Fibroblast of lung (primary cell): ENCODE data around the gene PLPPR4. TPM values are rescaled to one million over a fixed set of nuclear protein-coding genes. Genes with fewer than 3 reads are reported as not detected.
"Not testable (repeated sequence)": the region's sequence is repeated elsewhere in the genome, so short reads cannot be mapped to it uniquely, and the experiment has no call there.

Experiments used
- DNase-seq, 2 donors: peaks; one replicate each; pipeline versions ENCODE4 v3.0.0 to v3.0.0-alpha.2; 2010; ENCODE audit warnings: low read depth in 2 of 2
- H2AFZ ChIP-seq: 2 replicates; pipeline ENCODE4 v1.5.1; 2012; ENCODE audit warnings: low read length, control low read depth, inconsistent platforms
- H3K27ac ChIP-seq: 2 replicates; pipeline ENCODE4 v1.5.1; 2011; ENCODE audit warnings: low read length, control low read depth; ENCODE audit not compliant: insufficient read depth
- H3K27me3 ChIP-seq: 2 replicates; pipeline ENCODE4 v1.5.1; 2011; ENCODE audit warnings: mild to moderate bottlenecking, low read length; ENCODE audit not compliant: control insufficient read depth, insufficient read depth
- H3K36me3 ChIP-seq: 2 replicates; pipeline ENCODE4 v1.5.1; 2011; ENCODE audit warnings: low read length; ENCODE audit not compliant: control insufficient read depth, insufficient read depth
- H3K4me1 ChIP-seq: 2 replicates; pipeline ENCODE4 v1.5.1; 2011; ENCODE audit warnings: low read length; ENCODE audit not compliant: control insufficient read depth, insufficient read depth; ENCODE audit errors: extremely low read depth
- H3K4me2 ChIP-seq: 2 replicates; pipeline ENCODE4 v1.5.1; 2011; ENCODE audit warnings: low read length, control low read depth; ENCODE audit not compliant: insufficient read depth; ENCODE audit errors: extremely low read depth
- H3K4me3 ChIP-seq, 4 experiments: fragments of 200-600 bp in 1 of 4; sonication (generic) in 1 of 4; replicated peaks in 1 of 4; 2 replicates each; pipeline ENCODE4 v1.5.1; 2011 to 2016; ENCODE audit warnings: low read length in 4 of 4, low read depth in 3 of 4, mild to moderate bottlenecking in 3 of 4, control low read depth in 2 of 4, inconsistent platforms in 1 of 4, mixed read lengths in 1 of 4; ENCODE audit not compliant: insufficient read depth in 1 of 4; ENCODE audit errors: control extremely low read depth in 1 of 4
- H3K79me2 ChIP-seq: 2 replicates; pipeline ENCODE4 v1.5.1; 2012; ENCODE audit warnings: mild to moderate bottlenecking, low read length, inconsistent platforms; ENCODE audit not compliant: control insufficient read depth, insufficient read depth
- H3K9ac ChIP-seq: 2 replicates; pipeline ENCODE4 v1.5.1; 2011; ENCODE audit warnings: mild to moderate bottlenecking, low read length, control low read depth; ENCODE audit not compliant: insufficient read depth
- H3K9me3 ChIP-seq: 2 replicates; pipeline ENCODE4 v1.5.1; 2012; ENCODE audit warnings: low read depth, low read length; ENCODE audit not compliant: control insufficient read depth, insufficient read depth
- H4K20me1 ChIP-seq: 2 replicates; pipeline ENCODE4 v1.5.1; 2011; ENCODE audit warnings: low read length; ENCODE audit not compliant: control insufficient read depth, insufficient read depth; ENCODE audit errors: extremely low read depth
- EZH2 ChIP-seq: IDR thresholded peaks from 2 replicates; pipeline ENCODE4 v1.5.1; 2012; ENCODE audit warnings: low read length, control low read depth, mild to moderate bottlenecking; ENCODE audit errors: missing control alignments
- polyA plus RNA-seq, 2 donors: library from polyadenylated mRNA; depleted of rRNA in 1 of 2; stranded (reverse) in 1 of 2; unstranded in 1 of 2; fragments of >200 nt; gene quantifications; 2 replicates each; pipeline ENCODE4 v1.2.1, GENCODE V29; 2011 to 2012; ENCODE audit warnings: missing spikeins in 1 of 2
- total RNA-seq: library from RNA; depleted of rRNA; stranded (reverse); fragments of >200 nt; gene quantifications from 2 replicates; pipeline ENCODE4 v1.2.1, GENCODE V29; 2014
- TF ChIP-seq, protein P1 (sequence below), 2 donors: IDR thresholded peaks in 1 of 2; conservative IDR thresholded peaks in 1 of 2; 1 replicate in 1 of 2; 2 replicates in 1 of 2; pipeline ENCODE4 v1.5.1; 2011 to 2012; ENCODE audit warnings: low read length in 2 of 2, control low read depth in 1 of 2, inconsistent platforms in 1 of 2, low read depth in 1 of 2, mild to moderate bottlenecking in 1 of 2

Gene PLPPR4
- total and polyA plus RNA-seq, 2 donors (not counting 1 experiment from before 2014, with no cell fraction given), result 7.1 to 101 TPM

DNA sequence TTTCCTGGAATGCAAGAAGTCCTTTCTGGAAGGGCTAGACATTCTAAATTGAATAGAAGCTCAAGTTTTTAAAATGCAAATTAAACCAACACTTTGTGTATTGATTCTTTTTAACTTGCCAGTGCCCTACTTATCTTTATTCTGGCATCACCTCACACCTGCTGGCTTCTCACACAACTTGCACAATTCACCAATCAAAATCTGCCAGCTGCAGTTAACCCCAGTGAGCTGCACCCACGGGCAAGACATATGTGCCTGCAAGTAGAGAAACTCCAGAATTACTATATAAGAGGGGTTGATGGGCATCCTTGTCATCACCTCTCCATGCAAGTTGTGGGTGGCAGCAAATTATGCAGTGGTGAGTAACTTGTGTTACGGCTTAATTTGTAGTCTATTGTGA, 11.7 kb upstream of the PLPPR4 start:
- no peaks in the 10 kb centered on the region for H3K27me3 ChIP-seq
- no peak overlapping the region for H3K9ac ChIP-seq
- H3K79me2 ChIP-seq, result no peaks in the 10 kb centered on the region
- no peak overlapping the region for H2AFZ ChIP-seq
- no peaks in the 10 kb centered on the region for H3K4me1 ChIP-seq
- H4K20me1 ChIP-seq, result no peaks in the 10 kb centered on the region
- no peaks in the 10 kb centered on the region for H3K36me3 ChIP-seq
- H3K27ac ChIP-seq, result no peak overlapping the region
- no peak for TF ChIP-seq EZH2
- TF ChIP-seq, protein P1, sequence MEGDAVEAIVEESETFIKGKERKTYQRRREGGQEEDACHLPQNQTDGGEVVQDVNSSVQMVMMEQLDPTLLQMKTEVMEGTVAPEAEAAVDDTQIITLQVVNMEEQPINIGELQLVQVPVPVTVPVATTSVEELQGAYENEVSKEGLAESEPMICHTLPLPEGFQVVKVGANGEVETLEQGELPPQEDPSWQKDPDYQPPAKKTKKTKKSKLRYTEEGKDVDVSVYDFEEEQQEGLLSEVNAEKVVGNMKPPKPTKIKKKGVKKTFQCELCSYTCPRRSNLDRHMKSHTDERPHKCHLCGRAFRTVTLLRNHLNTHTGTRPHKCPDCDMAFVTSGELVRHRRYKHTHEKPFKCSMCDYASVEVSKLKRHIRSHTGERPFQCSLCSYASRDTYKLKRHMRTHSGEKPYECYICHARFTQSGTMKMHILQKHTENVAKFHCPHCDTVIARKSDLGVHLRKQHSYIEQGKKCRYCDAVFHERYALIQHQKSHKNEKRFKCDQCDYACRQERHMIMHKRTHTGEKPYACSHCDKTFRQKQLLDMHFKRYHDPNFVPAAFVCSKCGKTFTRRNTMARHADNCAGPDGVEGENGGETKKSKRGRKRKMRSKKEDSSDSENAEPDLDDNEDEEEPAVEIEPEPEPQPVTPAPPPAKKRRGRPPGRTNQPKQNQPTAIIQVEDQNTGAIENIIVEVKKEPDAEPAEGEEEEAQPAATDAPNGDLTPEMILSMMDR (conservative IDR thresholded peaks at IDR 0.05 in 1 of 2, IDR thresholded peaks at IDR 0.05 in 1 of 2; ENCODE audit: low read depth in 1 of 2, low read length in 2 of 2), result no peak
- H3K9me3 ChIP-seq, result no peaks in the 10 kb centered on the region
- no peak for DNase-seq
- no peak overlapping the region for H3K4me2 ChIP-seq
- no peak overlapping the region for H3K4me3 ChIP-seq

DNA sequence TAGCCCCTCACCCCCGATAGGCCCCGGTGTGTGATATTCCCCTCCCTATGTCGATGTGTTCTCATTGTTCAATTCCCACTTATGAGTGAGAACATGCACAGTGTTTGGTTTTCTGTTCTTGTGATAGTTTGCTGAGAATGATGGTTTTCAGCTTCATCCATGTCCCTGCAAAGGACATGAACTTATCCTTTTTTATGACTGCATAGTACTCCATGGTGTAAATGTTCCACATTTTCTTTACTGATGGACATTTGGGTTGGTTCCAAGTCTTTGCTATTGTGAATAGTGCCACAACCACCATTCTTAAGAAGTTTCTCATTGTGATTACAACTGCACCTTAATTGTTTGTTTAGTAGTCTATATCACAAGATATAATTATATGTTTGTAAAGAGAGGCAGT, 3.9 kb upstream of the PLPPR4 start:
- not testable (repeated sequence) for H2AFZ ChIP-seq, H3K4me3 ChIP-seq, H3K4me1 ChIP-seq, H3K36me3 ChIP-seq, H3K27me3 ChIP-seq, DNase-seq, H3K9ac ChIP-seq, H3K79me2 ChIP-seq, H4K20me1 ChIP-seq, H3K27ac ChIP-seq, H3K4me2 ChIP-seq, H3K9me3 ChIP-seq

DNA sequence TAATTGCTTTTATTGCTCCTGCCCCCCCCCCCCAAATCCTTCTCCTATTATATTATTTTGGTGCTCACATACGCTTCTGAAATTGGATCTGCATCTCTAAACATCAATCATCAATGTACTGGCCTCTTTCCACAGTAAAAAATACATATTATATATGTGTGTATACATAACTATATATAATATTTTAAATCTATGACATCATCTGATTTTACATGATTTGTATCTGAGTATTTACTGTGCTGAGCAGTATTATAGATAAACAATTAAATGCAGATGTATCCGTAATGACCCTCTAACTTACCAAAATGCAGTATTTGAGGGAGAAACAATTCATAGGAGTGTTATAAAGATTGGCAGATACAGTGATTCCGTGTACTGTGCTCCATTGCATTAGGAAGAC, 832 bp downstream of the PLPPR4 start:
- Histone ChIP-seq H3K9ac (no peak overlapping the region), H3K4me3 (peak overlapping the region in 3 of 4 experiments; percentile 58 to 67 (median 65)), H3K4me2 (peak overlapping the region; percentile 75), H4K20me1 (no peaks in the 10 kb centered on the region), H3K27me3 (peaks cover 2% of the 10 kb centered on the region), H3K9me3 (no peaks in the 10 kb centered on the region), H3K36me3 (no peaks in the 10 kb centered on the region), H3K79me2 (no peaks in the 10 kb centered on the region), H2AFZ (no peak overlapping the region), H3K4me1 (peaks cover 12% of the 10 kb centered on the region), H3K27ac (no peak overlapping the region)
- no peak for TF ChIP-seq EZH2
- TF ChIP-seq, protein P1 (conservative IDR thresholded peaks at IDR 0.05 in 1 of 2, IDR thresholded peaks at IDR 0.05 in 1 of 2; ENCODE audit: low read depth in 1 of 2, low read length in 2 of 2), result no peak
- no peak for DNase-seq
